ENCODE data around the gene CTNNA3.

CTNNA3 gene

DNA sequence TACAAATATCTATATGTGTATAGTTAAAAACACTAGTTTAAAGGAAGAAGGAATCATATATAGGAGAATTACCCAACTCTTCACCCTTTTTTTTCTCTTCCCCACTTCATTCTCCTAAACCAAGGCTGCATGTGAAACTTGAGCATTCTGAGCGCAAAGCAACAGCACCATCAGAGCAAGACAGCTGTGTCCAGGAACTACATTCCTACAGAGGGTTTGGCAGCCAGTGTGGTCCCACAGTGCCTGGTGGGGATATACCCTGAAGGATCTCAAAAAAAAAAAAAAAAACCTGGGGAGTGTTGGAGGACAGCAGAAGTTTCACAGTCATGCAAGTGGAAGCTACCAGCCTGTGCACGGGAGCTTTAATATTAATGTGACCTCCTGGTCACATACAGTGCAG lies 310.4 kb downstream of the CTNNA3 start:
- no peak overlapping the region for H3K27ac ChIP-seq (ENCODE audit: low read depth, low read length)
- H3F3A ChIP-seq (ENCODE audit: control insufficient read depth, insufficient read depth) = no peaks in the 10 kb centered on the region
- no peak for TF ChIP-seq EZH2phosphoT487 (IDR thresholded peaks at IDR 0.05; ENCODE audit: borderline replicate concordance, low read length)
- TF ChIP-seq, protein P1, sequence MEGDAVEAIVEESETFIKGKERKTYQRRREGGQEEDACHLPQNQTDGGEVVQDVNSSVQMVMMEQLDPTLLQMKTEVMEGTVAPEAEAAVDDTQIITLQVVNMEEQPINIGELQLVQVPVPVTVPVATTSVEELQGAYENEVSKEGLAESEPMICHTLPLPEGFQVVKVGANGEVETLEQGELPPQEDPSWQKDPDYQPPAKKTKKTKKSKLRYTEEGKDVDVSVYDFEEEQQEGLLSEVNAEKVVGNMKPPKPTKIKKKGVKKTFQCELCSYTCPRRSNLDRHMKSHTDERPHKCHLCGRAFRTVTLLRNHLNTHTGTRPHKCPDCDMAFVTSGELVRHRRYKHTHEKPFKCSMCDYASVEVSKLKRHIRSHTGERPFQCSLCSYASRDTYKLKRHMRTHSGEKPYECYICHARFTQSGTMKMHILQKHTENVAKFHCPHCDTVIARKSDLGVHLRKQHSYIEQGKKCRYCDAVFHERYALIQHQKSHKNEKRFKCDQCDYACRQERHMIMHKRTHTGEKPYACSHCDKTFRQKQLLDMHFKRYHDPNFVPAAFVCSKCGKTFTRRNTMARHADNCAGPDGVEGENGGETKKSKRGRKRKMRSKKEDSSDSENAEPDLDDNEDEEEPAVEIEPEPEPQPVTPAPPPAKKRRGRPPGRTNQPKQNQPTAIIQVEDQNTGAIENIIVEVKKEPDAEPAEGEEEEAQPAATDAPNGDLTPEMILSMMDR (IDR thresholded peaks at IDR 0.05; ENCODE audit: low read depth, low read length, poor library complexity, severe bottlenecking) = no peak
- H3K36me3 ChIP-seq (ENCODE audit: control insufficient read depth, low read length) = no peaks in the 10 kb centered on the region
- H3K79me2 ChIP-seq (ENCODE audit: control insufficient read depth, low read length) = no peaks in the 10 kb centered on the region
- H3K9me2 ChIP-seq (replicated peaks; ENCODE audit: control insufficient read depth, low read length) = no peaks in the 10 kb centered on the region
- H3K4me3 ChIP-seq (ENCODE audit: low read length) = no peak overlapping the region
- H3K4me1 ChIP-seq (ENCODE audit: control insufficient read depth, low read length) = no peaks in the 10 kb centered on the region
- H3K9me3 ChIP-seq (ENCODE audit: control insufficient read depth, insufficient read depth, low read length) = no peaks in the 10 kb centered on the region
- H4K20me1 ChIP-seq (ENCODE audit: control insufficient read depth, insufficient read depth, low read depth, low read length) = no peaks in the 10 kb centered on the region
- no peaks in the 10 kb centered on the region for H3K27me3 ChIP-seq (ENCODE audit: control insufficient read depth, low read length)
- no peak overlapping the region for H3K4me2 ChIP-seq (ENCODE audit: low read length)

DNA sequence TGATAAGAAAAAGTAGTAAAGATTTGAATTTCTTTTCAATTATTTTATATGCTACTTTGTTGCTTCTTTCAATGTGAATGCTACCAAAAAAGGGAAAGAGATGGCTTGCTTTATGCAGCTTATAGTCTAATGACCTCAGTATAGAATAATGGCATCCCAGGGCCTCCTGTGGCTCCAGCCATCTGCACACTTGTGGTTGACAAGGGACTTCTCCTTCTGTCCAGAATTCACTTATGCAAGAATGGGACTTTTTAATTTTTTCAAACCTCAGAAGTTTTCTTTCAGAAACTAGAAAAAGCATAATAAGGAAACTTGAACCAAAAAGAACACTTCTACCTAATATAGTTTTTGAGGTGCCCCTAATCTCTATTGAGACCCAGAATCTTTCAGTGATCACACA lies 310.9 kb downstream of the CTNNA3 start:
- no peak overlapping the region for H3K4me3 ChIP-seq (ENCODE audit: low read length)
- no peak overlapping the region for H3K27ac ChIP-seq (ENCODE audit: low read depth, low read length)
- TF ChIP-seq EZH2phosphoT487 (IDR thresholded peaks at IDR 0.05; ENCODE audit: borderline replicate concordance, low read length) = no peak
- TF ChIP-seq, protein P1 (IDR thresholded peaks at IDR 0.05; ENCODE audit: low read depth, low read length, poor library complexity, severe bottlenecking) = no peak
- H4K20me1 ChIP-seq (ENCODE audit: control insufficient read depth, insufficient read depth, low read depth, low read length) = no peaks in the 10 kb centered on the region
- H3K9me2 ChIP-seq (replicated peaks; ENCODE audit: control insufficient read depth, low read length) = no peaks in the 10 kb centered on the region
- no peaks in the 10 kb centered on the region for H3K79me2 ChIP-seq (ENCODE audit: control insufficient read depth, low read length)
- no peak overlapping the region for H3K4me2 ChIP-seq (ENCODE audit: low read length)
- no peaks in the 10 kb centered on the region for H3K4me1 ChIP-seq (ENCODE audit: control insufficient read depth, low read length)
- H3F3A ChIP-seq (ENCODE audit: control insufficient read depth, insufficient read depth) = no peaks in the 10 kb centered on the region
- no peaks in the 10 kb centered on the region for H3K36me3 ChIP-seq (ENCODE audit: control insufficient read depth, low read length)
- no peaks in the 10 kb centered on the region for H3K27me3 ChIP-seq (ENCODE audit: control insufficient read depth, low read length)
- H3K9me3 ChIP-seq (ENCODE audit: control insufficient read depth, insufficient read depth, low read length) = no peaks in the 10 kb centered on the region

DNA sequence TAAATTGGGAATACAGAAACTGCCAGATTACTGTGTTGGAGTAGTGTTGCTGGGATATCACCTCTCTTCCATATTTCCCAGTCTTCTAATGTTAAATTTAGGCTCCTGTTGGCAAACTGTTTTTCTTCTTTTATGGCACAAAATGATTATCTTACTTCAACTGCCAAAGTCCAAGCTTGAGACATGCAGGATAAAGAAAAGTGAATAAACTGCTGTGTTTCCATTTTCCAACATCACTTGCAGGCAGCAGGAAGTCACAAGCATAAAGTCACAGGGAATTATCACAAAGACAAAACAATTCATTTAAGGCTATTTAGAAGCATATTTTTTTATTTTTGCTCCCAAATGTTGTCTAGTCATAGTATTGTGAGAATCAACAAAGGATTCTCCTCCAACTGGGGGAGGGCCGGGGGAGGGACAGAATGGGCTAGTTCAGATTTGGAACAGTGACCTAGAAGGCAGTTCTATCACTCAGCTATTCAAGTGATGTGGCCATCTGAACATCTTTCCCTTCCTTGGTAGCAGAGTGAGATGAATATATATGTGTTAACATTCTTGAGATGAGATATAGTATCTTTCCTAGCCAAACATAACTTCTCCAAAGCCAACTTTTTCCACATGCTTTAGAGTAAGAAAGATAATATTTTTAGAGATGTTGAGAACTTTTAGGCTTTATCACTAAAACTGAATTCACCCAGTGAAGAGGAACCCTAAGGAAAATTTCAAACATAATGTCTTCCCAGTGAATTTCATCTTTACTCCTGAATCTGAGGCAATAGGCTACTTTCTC lies 364.7 kb downstream of the CTNNA3 start:
- Histone ChIP-seq H3K79me2 (ENCODE audit: control insufficient read depth, low read length) (no peaks in the 10 kb centered on the region), H3K9me2 (replicated peaks; ENCODE audit: control insufficient read depth, low read length) (no peaks in the 10 kb centered on the region), H3K4me2 (ENCODE audit: low read length) (no peak overlapping the region), H3K27ac (ENCODE audit: low read depth, low read length) (no peak overlapping the region), H3F3A (ENCODE audit: control insufficient read depth, insufficient read depth) (no peaks in the 10 kb centered on the region), H4K20me1 (ENCODE audit: control insufficient read depth, insufficient read depth, low read depth, low read length) (no peaks in the 10 kb centered on the region), H3K4me3 (ENCODE audit: low read length) (no peak overlapping the region), H3K27me3 (ENCODE audit: control insufficient read depth, low read length) (no peaks in the 10 kb centered on the region), H3K9me3 (ENCODE audit: control insufficient read depth, insufficient read depth, low read length) (no peaks in the 10 kb centered on the region), H3K36me3 (ENCODE audit: control insufficient read depth, low read length) (no peaks in the 10 kb centered on the region), H3K4me1 (ENCODE audit: control insufficient read depth, low read length) (no peaks in the 10 kb centered on the region)
- TF ChIP-seq, protein P1 (IDR thresholded peaks at IDR 0.05; ENCODE audit: low read depth, low read length, poor library complexity, severe bottlenecking) = no peak
- TF ChIP-seq EZH2phosphoT487 (IDR thresholded peaks at IDR 0.05; ENCODE audit: borderline replicate concordance, low read length) = no peak

Data from DOHH2 (cell line).